Lung (tissue), 12 donors: ENCODE results near the gene SH3TC1. TPM values are rescaled to one million over a fixed set of nuclear protein-coding genes. Genes with fewer than 3 reads are reported as not detected.
A peak's percentile ranks its signal among the peaks of the same experiment; 100 is the strongest.

Experiments used
- ATAC-seq: fragments of 200-7000 bp; cut with Tn5 transposase; one replicate; pipeline ENCODE4 v1.9.1; 2020; ENCODE audit warnings: moderate number of reproducible peaks; ENCODE audit not compliant: insufficient read depth, low FRiP score
- DNase-seq, 3 donors: peaks; one replicate each; pipeline ENCODE4 v3.0.0-alpha.2; 2013 to 2017
- H3K27ac ChIP-seq, 2 donors: one replicate each; pipeline ENCODE4 v1.5.1; 2013; ENCODE audit warnings: mild to moderate bottlenecking in 2 of 2, moderate library complexity in 2 of 2, control low read depth in 1 of 2, inconsistent platforms in 1 of 2, low read depth in 1 of 2, low read length in 1 of 2
- H3K27me3 ChIP-seq, 3 donors: one replicate each; pipeline ENCODE4 v1.5.1; 2013; ENCODE audit warnings: low read length in 2 of 3; ENCODE audit not compliant: control insufficient read depth in 3 of 3, insufficient read depth in 3 of 3
- H3K36me3 ChIP-seq, 4 donors: one replicate each; pipeline ENCODE4 v1.5.1; 2013; ENCODE audit warnings: low read length in 4 of 4, mild to moderate bottlenecking in 1 of 4, moderate library complexity in 1 of 4; ENCODE audit not compliant: control insufficient read depth in 4 of 4, insufficient read depth in 4 of 4
- H3K4me1 ChIP-seq, 5 donors: one replicate each; pipeline ENCODE4 v1.5.1; 2013; ENCODE audit warnings: low read length in 5 of 5, mild to moderate bottlenecking in 2 of 5, moderate library complexity in 1 of 5; ENCODE audit not compliant: control insufficient read depth in 5 of 5, insufficient read depth in 5 of 5
- H3K4me3 ChIP-seq: one replicate; pipeline ENCODE4 v1.5.1; 2013; ENCODE audit warnings: mild to moderate bottlenecking, control low read depth, moderate library complexity
- H3K9ac ChIP-seq, 2 donors: one replicate each; pipeline ENCODE4 v1.5.1; 2013; ENCODE audit warnings: low read length in 2 of 2, control low read depth in 1 of 2; ENCODE audit not compliant: insufficient read depth in 1 of 2
- H3K9me3 ChIP-seq, 4 donors: one replicate each; pipeline ENCODE4 v1.5.1; 2013; ENCODE audit warnings: low read length in 3 of 4, mild to moderate bottlenecking in 1 of 4, moderate library complexity in 1 of 4; ENCODE audit not compliant: control insufficient read depth in 4 of 4, insufficient read depth in 3 of 4
- CTCF ChIP-seq: IDR thresholded peaks from 2 replicates; pipeline ENCODE4 v1.5.1; 2012; ENCODE audit warnings: mild to moderate bottlenecking; ENCODE audit errors: control extremely low read depth, extremely low read depth
- WGBS, 2 donors: extraction: QIAGEN DNeasy Blood & Tissue Kit; methylation state at CpG; one replicate each; pipeline ENCODE4 v1.1.7; 2013; 5-methylcytosine and 5-hydroxymethylcytosine counted together
- polyA plus RNA-seq, 2 donors: library from polyadenylated mRNA; stranded (reverse); fragments of 200-250 nt; gene quantifications; one replicate each; pipeline ENCODE4 v1.2.1, GENCODE V29; 2013
- total RNA-seq, 2 donors: library from RNA; depleted of rRNA in 1 of 2; stranded (reverse); fragments of >200 nt in 1 of 2; gene quantifications; one replicate each; pipeline ENCODE4 v1.2.1, GENCODE V29; 2014 to 2021
- donor health status: control.
- donor health status: control.
- donor health status: Bipolar disorder and iron deficiency.
- donor health status: healthy.
- donor health status: DM: yes; HTN: yes; CAD: no.

Gene SH3TC1
- total and polyA plus RNA-seq, 4 donors: 21.4 to 67.3 (median 38.1) TPM

- Histone ChIP-seq H3K4me1 (peaks cover 0 to 4% (median 0%) of the 10 kb centered on the region in 5 donors), H3K36me3 (no peaks in the 10 kb centered on the region), H3K27me3 (no peaks in the 10 kb centered on the region), H3K4me3 (no peak overlapping the region), H3K27ac (no peak overlapping the region), H3K9ac (no peak overlapping the region), H3K9me3 (no peaks in the 10 kb centered on the region)
- no peak for DNase-seq
- no peak for ATAC-seq
- no peak for TF ChIP-seq CTCF
- WGBS, 2 donors: 54 to 57% methylated on average over 13 of the region's 13 CpGs
These were observed 59.6 kb downstream of the SH3TC1 start for GRCh38 chr4:8258552-8259212.

- WGBS, 2 donors: 84 to 87% methylated on average over 11 of the region's 11 CpGs
- Histone ChIP-seq H3K4me1 (peaks cover 0 to 4% (median 0%) of the 10 kb centered on the region in 5 donors), H3K9ac (no peak overlapping the region), H3K27me3 (no peaks in the 10 kb centered on the region), H3K4me3 (no peak overlapping the region), H3K27ac (no peak overlapping the region), H3K9me3 (no peaks in the 10 kb centered on the region), H3K36me3 (no peaks in the 10 kb centered on the region)
- no peak for TF ChIP-seq CTCF
- ATAC-seq (no peak), DNase-seq (no peak)
These were observed 60.8 kb downstream of the SH3TC1 start for GRCh38 chr4:8259743-8260430.

- Histone ChIP-seq H3K27me3 (no peaks in the 10 kb centered on the region), H3K4me1 (peaks cover 0 to 4% (median 0%) of the 10 kb centered on the region in 5 donors), H3K9ac (no peak overlapping the region), H3K27ac (no peak overlapping the region), H3K4me3 (no peak overlapping the region), H3K9me3 (no peaks in the 10 kb centered on the region), H3K36me3 (no peaks in the 10 kb centered on the region)
- no peak for TF ChIP-seq CTCF
- 26 to 31% methylated on average over 13 of the region's 13 CpGs for WGBS, 2 donors
- DNase-seq (peak in 2 of 3 donors; percentile 46 to 52), ATAC-seq (no peak)
These were observed 61.6 kb downstream of the SH3TC1 start for GRCh38 chr4:8260656-8261111.
